ENCODE measurements around the gene AP5B1.

GRCh38 chr11:65767406-65767805 lies 13.4 kb downstream of the AP5B1 start:
- no peak for TF ChIP-seq CTCF (conservative IDR thresholded peaks at IDR 0.05; ENCODE audit: low read depth, low read length)
- TF ChIP-seq EZH2 (IDR thresholded peaks at IDR 0.05; ENCODE audit: low read length, unreplicated experiment), result no peak
- TF ChIP-seq EZH2phosphoT487 (IDR thresholded peaks at IDR 0.05; ENCODE audit: borderline replicate concordance, low read length), result no peak
